IMR-90 (cell line): ENCODE results near the gene EXOC6.

Source experiments
- BHLHE40 ChIP-seq: fragments of 150-350 bp; IDR thresholded peaks from 2 replicates; pipeline ENCODE4 v1.6.1; 2016; ENCODE audit warnings: mild to moderate bottlenecking, low read depth, low read length
- CTCF ChIP-seq: conservative IDR thresholded peaks from 2 replicates; pipeline ENCODE4 v1.5.1; 2012; ENCODE audit warnings: mild to moderate bottlenecking, low read depth, low read length, improper control_type of control experiment
- POLR2A ChIP-seq: IDR thresholded peaks from 2 replicates; pipeline ENCODE4 v1.6.1; 2012; ENCODE audit warnings: mild to moderate bottlenecking, low read depth, low read length
- RAD21 ChIP-seq: IDR thresholded peaks from 2 replicates; pipeline ENCODE4 v1.6.1; 2012; ENCODE audit warnings: low read length, improper control_type of control experiment
- RFX5 ChIP-seq: IDR thresholded peaks from 2 replicates; pipeline ENCODE4 v1.8.0; 2012; ENCODE audit warnings: low read depth, mild to moderate bottlenecking, low read length, moderate library complexity
- USF2 ChIP-seq: fragments of 150-350 bp; IDR thresholded peaks from 2 replicates; pipeline ENCODE4 v1.6.1; 2017; ENCODE audit warnings: mild to moderate bottlenecking, antibody characterized with exemption, low read length, low read depth

DNA sequence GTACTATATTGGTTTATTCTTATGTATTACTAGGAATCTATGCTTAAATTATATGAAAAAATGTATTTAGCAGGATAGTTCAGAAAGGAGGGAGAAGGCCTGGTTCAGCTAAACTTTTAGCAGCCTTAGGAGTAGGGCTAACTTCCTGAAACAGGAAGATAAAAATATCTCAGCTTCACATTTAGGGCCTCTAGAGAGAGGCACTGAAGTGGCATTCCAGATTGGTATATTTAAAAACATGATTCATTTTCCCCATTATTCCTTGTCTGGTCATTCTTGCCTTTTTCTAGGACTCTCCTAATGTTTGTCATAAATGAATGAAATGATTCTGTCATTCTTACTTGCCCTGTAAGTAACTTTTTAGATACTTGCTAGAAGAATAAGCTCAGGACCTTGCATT lies 149.3 kb downstream of the EXOC6 start:
- no peak for TF ChIP-seq CTCF
- TF ChIP-seq RAD21: no peak
- no peak for TF ChIP-seq POLR2A
- TF ChIP-seq BHLHE40: no peak
- no peak for TF ChIP-seq USF2
- TF ChIP-seq RFX5: no peak
